C4-2B (cell line): ENCODE results near the gene OSER1.

ENCODE experiments used
- CTCF ChIP-seq: fragments of 450-650 bp; conservative IDR thresholded peaks from 2 replicates; pipeline ENCODE4 v1.5.1; 2017; ENCODE audit warnings: mild to moderate bottlenecking
- ZFX ChIP-seq: fragments of 450-650 bp; IDR thresholded peaks from 2 replicates; pipeline ENCODE4 v1.6.1; 2017

DNA sequence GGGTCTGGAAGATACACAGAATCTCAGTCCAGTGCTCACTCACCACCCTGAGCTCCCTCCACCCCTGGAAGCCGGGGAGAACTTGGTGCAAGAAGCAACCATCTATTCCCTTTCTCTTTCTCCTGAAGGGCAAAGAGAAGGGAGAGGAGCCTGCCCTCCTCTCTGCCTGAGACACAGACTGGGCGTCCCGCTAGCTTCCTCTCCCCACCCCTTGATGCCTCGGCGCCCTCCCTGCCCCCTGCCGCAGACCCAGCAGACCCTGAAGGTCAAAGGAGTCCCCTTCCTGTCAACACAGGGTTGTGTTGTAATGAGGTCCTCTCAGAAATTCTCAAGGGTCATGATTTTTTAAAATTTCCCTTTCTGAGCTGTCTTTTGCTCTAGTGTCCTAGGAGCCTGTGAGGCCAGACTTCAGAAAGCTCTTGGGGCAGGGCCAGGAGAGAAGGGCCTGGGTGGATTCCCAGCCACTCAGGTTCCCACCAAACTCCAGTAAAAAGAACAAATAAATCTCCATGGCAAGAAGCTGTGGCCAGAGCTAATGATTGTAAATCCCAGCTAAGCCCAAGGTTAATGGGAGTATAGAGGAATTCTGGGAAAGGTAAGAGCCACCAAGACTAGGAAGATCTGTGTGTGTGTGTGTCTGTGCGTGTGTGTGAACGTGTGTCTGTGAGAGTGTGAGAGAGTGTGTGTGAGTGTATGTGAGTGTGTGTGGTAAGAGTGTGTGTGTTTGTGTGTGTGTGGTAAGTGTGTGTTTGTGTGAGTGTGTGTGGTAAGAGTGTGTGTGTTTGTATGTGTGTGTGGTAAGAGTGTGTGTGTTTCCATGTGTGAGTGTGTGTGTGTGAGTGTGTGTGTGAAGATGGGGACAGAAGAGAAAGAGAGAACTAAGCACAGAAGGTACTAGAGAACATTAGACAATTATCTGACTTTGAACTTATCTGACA is 22.5 kb downstream of the OSER1 start:
- TF ChIP-seq CTCF (no peak), ZFX (no peak)
